Renal cortical epithelial cell (primary cell): ENCODE measurements around the gene KDM4B. TPM values are rescaled to one million over a fixed set of nuclear protein-coding genes. Genes with fewer than 3 reads are reported as not detected.
A peak's percentile ranks its signal among the peaks of the same experiment; 100 is the strongest.

Source experiments
- DNase-seq: peaks from one replicate; pipeline ENCODE4 v3.0.0-alpha.2; 2011; ENCODE audit warnings: low read depth
- total RNA-seq: library from RNA; depleted of rRNA; stranded (reverse); fragments of >200 nt; gene quantifications from 2 replicates; pipeline ENCODE4 v1.2.3, GENCODE V29; 2014

KDM4B gene
- total RNA-seq, 1 donor from 2014 or later, result 47.0 TPM

GRCh38 chr19:5103812-5104410 is 135.0 kb downstream of the KDM4B start:
- DNase-seq, result no peak

GRCh38 chr19:5104871-5105351 is 136.0 kb downstream of the KDM4B start:
- no peak for DNase-seq

GRCh38 chr19:5106191-5106726 is 137.3 kb downstream of the KDM4B start:
- no peak for DNase-seq

DNA sequence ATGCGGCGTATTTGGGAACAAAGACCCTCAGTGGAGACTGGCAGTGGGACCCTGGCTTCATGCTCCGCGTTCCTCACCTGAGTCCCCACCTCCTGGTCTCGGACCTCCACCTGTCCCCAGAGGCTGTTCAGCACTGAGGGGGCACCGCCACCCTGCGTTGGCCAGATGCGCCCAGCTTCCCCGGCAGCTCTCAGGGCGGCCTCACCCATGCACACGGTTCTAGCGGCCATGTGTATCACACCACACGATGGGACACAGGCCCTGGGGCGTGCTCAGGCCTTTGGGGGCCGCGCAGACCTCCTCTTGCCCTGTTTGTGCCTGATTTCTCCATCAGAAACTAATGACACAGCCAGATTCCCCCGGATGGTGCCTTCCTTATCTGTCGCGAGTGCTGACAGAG is 138.1 kb downstream of the KDM4B start:
- DNase-seq, result no peak

DNA sequence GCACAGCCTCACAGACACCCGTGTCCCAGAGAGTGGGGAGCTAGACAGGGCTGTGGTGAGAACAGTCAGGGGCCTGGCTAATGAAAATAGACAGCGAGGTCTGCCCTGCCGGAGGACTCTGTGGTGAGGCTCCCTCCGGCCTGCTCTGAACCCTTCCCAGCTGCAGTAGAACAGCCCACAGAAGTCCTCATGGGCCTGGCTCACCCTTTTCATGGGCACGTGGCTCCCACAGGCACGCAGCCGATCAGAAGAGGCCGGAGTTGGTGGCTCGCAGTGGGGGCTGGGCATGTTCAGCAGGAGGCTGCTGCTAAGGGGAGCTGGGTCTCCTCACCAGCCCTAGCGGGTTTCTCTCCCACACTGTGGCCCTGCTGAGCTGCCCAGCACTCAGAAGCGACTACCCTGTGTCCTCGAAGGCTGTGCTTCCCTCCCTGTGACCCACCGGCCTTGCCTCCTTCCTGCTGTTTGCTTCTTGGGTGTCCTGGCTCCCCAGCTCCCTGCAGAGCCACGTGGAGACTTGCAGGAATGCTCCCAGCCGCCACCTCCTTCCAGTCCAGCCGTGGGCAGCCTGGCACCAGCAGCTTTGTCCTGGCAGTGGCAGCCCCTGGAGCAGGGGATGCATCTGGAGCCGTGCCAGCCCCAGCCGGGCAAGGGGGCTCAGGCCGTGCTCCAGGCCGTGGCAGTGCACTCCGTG is 138.7 kb downstream of the KDM4B start:
- no peak for DNase-seq

DNA sequence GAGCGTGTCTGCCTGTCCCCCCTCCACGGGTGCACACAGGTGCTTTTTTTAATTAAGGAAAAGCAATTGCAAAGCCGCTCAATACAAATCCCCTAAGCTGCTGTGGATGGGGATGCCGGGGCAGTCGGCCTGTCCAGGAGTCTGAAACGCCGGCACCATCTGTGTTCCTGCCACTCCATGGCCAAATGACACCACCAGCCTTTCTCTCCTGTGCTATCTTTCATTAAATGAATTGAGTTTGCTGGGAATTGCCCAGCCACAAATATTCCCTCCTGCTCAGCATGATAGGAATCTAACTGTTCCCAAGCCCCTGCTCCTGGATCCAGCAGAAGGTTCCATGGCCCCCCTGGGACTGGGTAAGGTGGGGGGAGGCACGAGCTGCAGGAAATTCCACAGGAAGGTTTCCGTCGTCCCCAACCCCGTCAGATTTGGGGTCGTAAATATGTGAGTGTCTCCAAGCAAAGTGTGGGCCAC is 139.2 kb downstream of the KDM4B start:
- DNase-seq, result no peak

- no peak for DNase-seq
Observed at GRCh38 chr19:5108866-5109265, 140.0 kb downstream of the KDM4B start.

- DNase-seq, result no peak
Observed at GRCh38 chr19:5109560-5109959, 140.6 kb downstream of the KDM4B start.

- DNase-seq, result no peak
Observed at GRCh38 chr19:5110546-5110945, 141.6 kb downstream of the KDM4B start.

DNA sequence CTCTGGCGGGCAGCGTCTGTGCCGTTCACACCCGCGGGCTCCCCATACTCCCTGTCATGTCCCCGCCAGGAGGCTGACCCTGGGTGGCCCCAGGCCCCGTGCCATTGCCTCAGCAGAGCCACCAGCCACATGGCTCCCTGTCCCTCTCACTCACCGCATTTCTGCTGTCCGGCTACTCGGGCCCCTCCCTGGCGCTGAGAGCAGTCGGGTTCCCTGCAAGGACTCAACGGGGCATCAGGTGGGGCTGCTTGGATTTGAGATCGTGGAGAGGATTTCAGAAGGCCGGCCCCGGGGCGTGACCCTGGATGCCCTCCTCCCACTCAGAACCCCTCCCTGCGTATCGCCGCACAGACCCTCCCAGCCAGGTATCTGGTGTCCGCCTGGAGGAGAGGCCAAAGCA is 142.1 kb downstream of the KDM4B start:
- no peak for DNase-seq

- no peak for DNase-seq
Observed at GRCh38 chr19:5112175-5112574, 143.3 kb downstream of the KDM4B start.

DNA sequence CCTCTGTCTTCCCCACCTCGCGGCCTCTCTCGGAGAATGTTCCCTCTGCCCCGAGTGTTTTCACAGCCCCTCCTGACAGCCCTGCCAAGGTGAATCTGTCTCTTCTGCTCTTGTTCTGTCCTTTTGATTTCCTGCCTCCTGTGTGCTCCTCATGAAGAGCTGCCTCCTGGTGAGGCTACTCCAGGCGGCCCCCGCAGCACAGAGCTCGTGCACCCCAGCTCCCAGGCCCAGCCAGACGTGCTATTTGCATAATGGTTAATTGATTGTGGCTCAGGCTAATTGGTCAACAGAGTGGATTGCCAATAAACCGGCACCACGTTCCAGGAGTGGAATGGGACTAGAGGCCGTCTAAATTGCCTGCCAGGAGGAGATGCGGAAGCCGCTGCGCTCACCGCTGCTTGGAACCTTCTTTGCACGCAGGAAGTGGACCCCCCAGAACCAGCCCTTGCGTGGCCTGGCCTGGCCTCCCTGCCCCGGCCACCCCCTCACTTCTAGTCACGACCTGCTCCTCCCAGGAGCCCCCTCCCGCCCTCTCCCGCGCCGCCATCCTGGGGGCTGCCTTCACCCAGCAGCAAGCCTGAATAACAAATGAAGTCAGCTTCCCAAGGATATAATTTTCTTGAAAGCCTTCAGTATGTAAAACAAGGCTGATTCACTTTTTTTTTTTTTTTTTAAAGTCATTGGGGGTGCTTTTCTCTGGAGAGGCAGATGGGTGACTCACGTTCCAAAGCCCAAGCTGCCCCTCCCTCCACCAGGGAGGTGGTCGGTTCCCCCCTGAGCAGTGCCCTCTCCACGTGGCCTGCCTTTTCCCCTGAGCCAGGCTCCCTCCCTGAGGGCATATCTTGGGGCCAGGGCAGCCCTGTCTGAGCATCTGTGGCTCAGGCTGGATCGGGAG is 144.0 kb downstream of the KDM4B start:
- DNase-seq, result peak; percentile 9

DNA sequence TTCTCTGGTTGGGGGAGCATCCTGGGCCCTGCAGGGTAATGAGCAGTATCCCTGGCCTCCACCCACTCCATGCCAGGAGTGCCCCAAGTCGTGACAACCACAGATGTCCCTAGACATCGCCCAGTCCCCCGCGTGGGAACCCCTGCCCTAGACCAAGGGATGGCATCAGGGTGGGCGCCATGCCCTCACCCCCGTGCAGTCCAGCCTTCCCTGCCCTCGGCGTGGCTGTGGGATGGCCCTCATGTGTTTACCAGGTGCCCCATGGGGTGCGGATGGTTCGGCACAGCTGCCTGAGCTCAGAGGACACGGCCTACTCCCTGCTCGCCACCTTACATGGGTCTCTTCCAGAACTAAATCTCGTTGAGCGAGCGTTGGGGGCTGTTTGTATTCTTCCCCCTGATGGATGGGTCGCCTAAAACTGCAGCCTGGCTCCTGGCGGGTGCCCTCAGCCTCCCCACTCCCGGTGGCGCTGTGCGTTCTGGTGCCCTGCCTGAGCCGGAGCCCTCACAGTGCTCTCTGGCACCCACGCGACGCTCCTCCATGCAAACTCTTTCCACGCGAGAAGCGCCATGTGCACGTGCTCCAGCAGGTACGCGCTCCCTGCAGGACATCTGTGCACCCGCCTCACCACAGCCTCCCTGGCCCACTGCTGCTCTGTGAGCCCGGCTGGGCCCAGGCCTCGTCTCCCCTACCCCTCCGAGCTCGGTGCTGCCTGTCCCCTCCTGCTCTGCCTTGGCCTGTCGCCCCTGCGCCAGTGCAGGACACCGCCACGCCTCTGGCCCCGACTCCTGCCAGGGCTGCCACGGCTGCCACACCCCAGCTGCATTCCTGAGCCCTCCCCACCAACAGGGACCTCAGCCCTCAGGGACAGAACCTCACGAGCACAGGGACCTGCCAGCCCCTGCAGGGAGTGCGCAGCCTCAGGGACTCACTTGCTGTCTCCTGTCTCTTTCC is 145.0 kb downstream of the KDM4B start:
- no peak for DNase-seq

- DNase-seq, result no peak
Observed at GRCh38 chr19:5114727-5115126, 145.8 kb downstream of the KDM4B start.

- no peak for DNase-seq
Observed at GRCh38 chr19:5115351-5115750, 146.4 kb downstream of the KDM4B start.

GRCh38 chr19:5115771-5116202 is 146.9 kb downstream of the KDM4B start:
- DNase-seq, result no peak

DNA sequence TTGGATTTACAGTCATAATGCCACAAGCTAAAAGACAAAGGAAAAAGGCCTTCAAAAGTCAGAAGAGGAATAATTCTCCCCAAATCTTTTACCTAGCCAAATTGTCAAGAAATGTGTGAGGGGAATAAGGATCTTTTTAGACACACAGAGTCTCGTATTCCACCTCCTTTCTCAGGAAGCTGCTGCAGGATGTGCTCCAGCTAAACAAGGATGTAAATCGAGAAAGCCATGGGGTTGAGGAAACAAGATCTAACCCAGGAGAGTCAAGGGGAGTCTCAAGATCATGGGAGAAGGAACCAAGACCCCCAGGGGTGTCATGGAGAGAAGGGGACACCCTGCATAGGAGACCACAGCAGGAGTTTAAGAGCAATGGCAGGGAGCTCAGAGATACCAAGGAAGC is 147.4 kb downstream of the KDM4B start:
- no peak for DNase-seq

- no peak for DNase-seq
Observed at GRCh38 chr19:5117421-5117820, 148.5 kb downstream of the KDM4B start.

GRCh38 chr19:5118026-5118425 is 149.1 kb downstream of the KDM4B start:
- DNase-seq, result no peak

GRCh38 chr19:5119297-5119998 is 150.5 kb downstream of the KDM4B start:
- no peak for DNase-seq
